GM18867 (cell line): Measurements from ENCODE around the gene CSGALNACT2.
"Not testable (repeated sequence)": the region's sequence is repeated elsewhere in the genome, so short reads cannot be mapped to it uniquely, and the experiment has no call there.

Experiments used
- ATAC-seq: cut with Tn5 transposase; IDR thresholded peaks from one replicate; pipeline ENCODE4 v1.9.1; 2021; ENCODE audit warnings: mild to moderate bottlenecking, moderate library complexity; ENCODE audit not compliant: unreplicated experiment

The CSGALNACT2 gene, protein sequence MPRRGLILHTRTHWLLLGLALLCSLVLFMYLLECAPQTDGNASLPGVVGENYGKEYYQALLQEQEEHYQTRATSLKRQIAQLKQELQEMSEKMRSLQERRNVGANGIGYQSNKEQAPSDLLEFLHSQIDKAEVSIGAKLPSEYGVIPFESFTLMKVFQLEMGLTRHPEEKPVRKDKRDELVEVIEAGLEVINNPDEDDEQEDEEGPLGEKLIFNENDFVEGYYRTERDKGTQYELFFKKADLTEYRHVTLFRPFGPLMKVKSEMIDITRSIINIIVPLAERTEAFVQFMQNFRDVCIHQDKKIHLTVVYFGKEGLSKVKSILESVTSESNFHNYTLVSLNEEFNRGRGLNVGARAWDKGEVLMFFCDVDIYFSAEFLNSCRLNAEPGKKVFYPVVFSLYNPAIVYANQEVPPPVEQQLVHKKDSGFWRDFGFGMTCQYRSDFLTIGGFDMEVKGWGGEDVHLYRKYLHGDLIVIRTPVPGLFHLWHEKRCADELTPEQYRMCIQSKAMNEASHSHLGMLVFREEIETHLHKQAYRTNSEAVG

DNA sequence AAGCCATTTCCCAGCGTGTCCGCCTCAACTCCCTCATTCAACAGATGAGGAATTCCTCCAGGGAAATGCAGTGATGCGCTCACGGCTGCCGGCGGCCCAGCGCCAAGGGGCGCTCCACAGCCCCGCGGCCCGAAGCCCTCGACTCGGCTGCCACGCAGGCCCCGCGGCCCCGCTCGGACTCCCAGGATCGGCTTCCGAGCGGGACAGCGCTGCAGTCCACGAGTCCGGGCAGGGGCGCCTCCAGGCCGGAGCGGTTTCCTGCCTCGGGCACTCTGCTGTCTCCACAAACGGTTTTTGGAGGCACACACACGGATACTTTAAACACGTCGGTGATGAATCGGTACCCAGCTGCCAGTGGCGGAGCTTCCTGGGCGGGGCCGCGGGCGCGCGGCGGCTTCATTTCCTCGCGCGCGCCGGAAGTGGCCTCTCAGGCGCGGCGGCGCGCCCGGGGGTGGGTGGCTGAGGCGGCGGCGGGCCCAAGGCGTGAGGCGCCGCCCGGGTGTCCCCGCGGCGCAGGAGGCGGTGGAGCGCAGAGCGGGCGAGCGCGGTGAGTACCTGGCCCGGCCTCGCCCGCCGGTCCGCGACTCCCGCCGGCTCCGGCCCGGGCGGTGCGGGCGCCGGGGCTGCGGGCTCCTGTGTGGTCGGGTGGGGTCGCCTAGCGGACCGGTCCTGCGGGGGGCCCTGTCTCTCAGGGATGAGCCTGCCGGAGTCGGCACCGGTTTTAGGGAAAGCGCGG, at the start of gene CSGALNACT2:
TSS of gene CSGALNACT2 (plus strand) at position 425 of the 736 bp plus-strand sequence. CDS start 16,705 bp downstream, outside the sequence.
- peak; percentile 77 for ATAC-seq

DNA sequence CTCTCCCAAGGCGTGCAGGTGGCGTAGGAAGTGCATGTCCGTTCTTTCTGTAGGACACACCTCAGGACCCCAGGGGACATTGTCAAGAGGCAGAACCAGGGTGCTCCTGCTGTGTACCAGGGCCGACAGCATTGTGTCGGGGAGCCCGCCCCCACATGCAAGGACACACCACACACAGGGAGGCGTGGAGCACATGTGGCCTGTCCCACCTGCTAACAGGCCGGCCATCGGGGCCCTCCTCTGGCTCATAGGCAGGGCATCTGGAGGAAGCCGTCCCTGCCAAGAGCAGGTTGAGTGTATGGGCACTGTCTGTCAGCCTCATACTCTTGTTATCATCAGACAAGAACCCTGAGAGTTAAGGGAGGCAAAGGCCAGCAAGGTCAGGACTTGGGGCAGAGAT, 48.7 kb upstream of the CSGALNACT2 start:
- ATAC-seq, result no peak

DNA sequence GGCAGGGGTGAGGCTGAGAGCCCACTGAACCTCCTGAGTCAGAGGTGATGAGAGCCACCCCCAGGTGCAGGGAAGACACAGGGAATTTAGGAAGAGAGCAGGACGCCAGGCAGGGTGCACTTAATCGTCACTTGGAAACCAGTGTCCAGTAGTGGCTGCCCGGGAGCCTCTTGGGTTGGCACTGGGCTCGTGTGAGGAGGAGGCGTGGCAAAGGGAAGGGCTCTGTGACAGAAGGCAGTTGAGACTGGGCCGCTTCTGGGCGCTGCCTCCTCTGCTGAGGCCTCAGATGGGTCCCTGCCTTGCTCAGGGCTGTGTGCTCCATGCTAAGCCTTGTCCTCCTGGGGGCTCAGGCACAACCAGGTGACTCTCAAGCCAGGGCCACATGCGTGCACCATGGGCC, 48.1 kb upstream of the CSGALNACT2 start:
- no peak for ATAC-seq

DNA sequence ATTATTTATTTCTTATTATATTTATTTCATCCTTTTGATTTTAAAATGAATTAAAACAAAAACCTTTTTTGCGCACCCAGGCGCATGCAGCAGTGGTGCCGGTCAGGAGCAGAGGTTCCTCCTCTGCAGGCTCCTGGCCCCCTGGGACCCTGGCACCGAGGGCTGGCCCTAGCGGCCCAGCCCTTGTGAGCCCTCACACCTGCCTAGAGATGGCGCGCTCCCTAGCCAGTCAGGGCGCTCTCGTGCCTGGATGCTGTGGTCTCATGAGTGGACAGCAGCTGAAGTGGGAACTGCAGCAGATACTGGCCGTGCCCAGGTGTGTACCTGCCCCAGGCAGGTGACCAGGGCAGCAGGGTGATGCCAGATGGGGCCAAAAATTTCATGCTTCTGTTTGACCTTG, 47.6 kb upstream of the CSGALNACT2 start:
- ATAC-seq, result no peak

DNA sequence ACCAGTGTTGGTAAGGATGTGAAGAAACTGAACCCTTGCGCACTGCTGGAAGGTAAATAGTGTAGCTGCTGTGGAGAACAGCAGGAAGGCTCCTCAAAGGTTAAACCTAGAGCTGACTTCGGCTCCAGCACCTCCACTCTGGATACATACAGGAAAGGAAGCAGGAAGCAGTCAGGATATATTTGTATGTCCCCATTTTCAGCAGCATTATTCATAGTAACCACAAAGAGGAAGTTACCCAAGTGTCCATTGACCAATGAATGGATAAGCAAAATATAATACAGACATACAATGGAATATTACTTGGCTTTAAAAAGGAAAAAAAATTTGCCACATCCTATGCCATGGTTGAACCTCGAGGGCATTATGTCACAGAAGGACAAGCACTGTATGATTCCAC, 46.4 kb upstream of the CSGALNACT2 start:
- ATAC-seq, result no peak

DNA sequence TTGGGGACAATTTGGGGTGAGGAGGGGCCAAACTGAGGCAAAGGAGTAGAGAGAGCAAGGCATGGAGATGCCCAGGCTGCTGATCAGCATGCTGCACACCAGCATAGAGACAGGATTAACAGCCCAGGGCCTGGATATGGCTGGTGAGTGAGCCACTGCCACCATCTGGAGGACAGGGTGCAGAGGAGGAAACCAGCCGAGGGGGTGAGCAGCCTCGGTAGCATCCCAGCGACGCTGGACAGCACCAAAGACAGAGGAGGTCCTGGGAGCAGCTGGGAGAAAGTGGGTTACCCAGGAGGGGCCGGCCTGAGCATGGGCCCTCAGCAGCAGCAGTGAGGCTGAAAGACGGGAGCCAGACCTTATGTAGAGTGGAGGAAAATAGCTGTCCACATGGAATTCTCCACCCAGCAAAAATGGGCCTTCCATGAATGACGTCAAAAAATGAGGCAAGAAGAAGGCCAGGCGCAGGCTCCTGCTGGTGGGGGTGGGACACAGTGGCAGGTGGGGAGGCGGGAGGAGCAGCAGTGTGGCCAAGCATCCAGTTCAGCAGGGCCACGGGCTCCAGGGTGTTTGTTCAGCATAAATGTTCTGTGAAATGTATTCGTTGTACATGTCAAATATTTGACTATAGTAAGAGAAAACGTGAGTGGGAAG, 44.7 kb upstream of the CSGALNACT2 start:
- no peak for ATAC-seq

DNA sequence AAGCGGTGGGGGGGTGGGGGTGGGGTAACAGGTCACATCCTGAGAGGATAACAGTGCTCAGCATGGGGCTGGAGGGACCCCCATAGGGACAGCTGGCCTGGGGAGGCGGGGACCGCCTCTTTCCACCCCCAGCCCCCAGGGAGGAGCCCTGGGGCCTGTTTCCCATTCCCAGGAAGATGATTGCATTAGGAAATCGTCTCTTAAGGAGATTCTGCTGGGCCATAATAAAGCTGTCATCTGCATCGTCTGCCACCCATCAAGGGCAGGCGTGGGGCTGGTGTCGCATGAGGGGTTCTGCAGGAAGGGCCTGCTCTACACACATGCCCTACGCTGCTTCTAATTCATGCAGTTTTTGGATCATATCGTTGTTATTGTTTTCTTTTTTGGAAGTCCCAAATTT, 44.2 kb upstream of the CSGALNACT2 start:
- ATAC-seq, result no peak

DNA sequence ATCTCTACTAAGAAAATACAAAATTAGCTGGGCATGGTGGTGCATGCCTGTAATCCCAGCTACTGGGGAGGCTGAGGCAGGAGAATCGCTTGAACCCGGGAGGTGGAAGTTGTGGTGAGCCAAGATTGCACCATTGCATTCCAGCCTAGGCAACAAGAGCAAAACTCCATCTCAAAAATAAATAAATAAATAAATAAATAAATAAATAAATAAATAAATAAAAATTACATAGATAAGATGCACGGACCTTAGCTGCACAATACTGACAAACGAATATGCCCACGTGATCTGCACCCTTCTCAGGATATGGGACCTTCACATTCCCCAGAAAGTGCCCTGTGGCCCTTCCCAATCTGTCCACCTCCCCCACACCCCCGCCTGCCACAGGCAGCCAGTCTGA, 38.9 kb upstream of the CSGALNACT2 start:
- not testable (repeated sequence) for ATAC-seq

DNA sequence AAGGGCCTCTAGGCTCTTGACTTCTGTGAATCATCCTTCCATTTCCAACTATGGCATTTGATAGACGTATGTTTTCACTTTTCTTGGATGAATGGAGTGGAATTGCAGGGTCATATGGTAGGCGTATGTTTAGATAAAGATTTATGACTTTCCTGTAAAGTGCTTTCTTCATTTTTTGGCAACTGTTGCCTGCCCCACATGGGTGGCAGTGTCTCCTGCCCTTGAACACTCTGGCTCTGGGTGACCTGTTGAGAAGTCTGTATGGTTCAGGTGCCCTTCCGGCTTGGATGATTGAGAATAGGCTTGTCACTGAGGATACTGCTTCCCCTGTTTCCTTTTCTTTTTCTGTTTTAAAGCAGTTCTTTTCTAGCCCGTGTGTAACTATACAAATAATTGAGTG, 38.3 kb upstream of the CSGALNACT2 start:
- ATAC-seq, result no peak

DNA sequence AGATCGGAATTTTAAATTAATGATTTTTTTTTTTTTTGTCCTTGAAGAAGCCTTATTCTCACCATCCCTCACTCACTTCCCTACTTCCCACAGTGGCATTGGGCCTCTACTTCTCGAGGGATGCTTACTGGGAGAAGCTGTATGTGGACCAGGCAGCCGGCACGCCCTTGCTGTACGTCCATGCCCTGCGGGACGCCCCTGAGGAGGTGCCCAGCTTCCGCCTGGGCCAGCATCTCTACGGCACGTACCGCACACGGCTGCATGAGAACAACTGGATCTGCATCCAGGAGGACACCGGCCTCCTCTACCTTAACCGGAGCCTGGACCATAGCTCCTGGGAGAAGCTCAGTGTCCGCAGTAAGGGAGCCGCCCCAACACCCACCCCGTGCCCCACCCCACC, 37.9 kb upstream of the CSGALNACT2 start:
- ATAC-seq, result no peak

DNA sequence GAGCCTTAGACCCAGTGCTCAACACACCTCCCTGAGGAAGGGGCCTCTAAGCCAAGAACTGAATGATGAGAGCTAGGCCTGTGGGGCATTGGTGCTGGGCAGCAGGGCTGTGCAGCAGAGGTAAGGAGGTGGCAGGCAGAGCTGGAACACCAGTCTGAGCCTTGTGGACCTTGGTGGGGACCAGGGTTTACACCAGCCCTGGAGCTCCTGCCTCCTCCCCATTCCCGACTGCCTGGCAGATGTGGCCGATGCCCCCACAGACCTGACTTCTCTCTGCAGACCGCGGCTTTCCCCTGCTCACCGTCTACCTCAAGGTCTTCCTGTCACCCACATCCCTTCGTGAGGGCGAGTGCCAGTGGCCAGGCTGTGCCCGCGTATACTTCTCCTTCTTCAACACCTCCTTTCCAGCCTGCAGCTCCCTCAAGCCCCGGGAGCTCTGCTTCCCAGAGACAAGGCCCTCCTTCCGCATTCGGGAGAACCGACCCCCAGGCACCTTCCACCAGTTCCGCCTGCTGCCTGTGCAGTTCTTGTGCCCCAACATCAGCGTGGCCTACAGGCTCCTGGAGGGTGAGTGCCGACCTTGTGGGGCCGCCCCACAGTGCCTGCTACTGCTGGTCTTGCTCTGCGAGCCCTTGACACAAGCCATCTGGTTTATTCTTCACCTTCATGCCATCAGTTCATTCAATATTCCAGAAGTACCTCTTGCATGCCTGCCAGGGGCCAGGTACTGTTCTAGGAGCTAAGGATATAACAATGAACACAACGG, 36.0 kb upstream of the CSGALNACT2 start:
- ATAC-seq, result no peak

DNA sequence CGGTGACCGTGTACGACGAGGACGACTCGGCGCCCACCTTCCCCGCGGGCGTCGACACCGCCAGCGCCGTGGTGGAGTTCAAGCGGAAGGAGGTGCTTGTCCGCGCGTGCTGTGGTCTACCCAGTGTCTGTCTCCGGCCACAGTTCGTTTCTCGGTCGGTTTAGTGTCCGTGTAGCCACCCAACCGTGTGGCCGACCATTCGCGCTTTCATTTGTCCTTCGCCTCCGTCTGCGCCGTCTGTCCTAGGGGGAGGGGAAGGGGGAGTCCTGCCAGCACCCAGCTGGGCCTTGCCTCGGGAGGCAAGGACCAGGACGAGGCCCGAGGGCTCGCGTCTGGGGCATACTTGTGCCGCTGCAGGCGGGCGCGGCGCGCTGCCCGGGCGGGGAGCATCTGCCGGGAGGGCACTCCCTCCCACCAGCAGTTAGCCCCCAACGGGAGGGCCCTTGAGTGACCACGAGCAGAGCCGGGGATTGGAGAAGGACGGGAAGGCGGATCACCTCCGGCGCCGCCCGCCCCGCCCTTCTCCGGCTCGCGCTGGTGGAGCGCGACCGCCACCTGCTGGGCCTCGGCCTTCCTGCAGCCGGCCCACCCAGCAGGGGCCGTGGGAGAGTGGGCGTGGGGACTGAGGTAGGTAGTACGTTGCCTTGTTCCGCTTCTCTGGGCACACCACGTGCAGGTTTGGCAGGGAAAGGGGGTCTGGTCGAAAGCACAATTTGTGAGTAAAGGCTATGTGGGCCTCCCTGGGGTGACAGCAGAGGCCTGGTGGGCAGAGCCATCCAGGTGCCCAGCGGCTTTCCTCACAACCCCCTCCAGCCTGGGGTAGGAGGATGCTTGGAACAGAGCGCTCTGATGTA, 32.9 kb upstream of the CSGALNACT2 start:
- peak; percentile 86 for ATAC-seq

DNA sequence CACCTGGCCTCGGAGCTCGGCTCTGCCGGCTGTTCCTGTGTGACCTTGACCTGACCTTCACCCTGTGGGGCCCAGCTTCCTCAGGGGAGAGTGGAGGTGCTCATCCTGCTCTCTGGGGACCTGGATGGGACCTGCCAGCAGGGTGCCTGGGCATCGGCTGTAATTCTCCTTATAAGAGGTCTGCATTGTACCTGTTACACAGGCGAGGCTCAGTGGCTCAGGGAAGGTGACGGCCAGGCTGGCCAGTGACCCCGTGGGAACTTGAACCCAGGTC, 32.4 kb upstream of the CSGALNACT2 start:
- no peak for ATAC-seq

DNA sequence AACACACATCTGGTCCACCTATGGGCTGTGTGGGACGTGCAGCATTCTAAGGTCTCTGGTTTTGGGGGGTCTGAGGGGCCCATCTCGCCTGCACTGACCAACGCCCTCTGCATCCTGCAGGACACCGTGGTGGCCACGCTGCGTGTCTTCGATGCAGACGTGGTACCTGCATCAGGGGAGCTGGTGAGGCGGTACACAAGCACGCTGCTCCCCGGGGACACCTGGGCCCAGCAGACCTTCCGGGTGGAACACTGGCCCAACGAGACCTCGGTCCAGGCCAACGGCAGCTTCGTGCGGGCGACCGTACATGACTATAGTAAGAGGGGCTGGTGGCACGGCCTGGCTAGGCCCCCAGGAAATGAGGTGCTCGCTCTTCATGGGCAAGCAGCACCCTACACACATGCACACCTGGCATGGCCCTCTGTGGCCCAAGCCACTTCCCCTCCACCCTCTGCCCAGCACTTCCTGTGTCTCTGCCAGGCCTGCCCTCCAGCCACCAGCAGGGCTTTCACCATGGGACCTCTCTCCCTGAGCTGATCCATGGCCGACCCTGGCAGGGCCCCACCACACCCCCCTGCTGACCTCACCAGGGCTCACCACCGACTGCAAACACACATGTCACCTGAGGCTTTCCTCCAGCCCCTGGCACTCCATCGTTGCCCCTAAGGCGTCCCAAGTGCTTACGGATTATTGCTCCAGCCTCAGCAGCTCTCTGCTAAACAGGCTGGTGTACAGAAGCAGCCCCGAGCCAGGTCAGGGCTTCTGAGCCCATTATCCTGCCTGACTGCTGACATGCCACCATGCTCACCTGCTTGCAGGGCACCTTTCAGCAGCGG, 31.8 kb upstream of the CSGALNACT2 start:
- no peak for ATAC-seq

DNA sequence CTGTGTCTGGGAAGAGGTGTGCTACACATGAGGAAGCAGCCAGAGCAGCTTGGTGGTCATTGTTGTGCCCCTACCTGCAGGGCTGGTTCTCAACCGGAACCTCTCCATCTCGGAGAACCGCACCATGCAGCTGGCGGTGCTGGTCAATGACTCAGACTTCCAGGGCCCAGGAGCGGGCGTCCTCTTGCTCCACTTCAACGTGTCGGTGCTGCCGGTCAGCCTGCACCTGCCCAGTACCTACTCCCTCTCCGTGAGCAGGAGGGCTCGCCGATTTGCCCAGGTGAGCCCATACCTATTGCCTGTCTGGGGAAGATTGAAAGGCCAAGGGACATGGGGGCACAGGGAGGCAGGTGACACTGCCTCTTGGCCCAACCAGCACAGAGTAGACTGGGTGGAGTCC, 29.3 kb upstream of the CSGALNACT2 start:
- no peak for ATAC-seq

DNA sequence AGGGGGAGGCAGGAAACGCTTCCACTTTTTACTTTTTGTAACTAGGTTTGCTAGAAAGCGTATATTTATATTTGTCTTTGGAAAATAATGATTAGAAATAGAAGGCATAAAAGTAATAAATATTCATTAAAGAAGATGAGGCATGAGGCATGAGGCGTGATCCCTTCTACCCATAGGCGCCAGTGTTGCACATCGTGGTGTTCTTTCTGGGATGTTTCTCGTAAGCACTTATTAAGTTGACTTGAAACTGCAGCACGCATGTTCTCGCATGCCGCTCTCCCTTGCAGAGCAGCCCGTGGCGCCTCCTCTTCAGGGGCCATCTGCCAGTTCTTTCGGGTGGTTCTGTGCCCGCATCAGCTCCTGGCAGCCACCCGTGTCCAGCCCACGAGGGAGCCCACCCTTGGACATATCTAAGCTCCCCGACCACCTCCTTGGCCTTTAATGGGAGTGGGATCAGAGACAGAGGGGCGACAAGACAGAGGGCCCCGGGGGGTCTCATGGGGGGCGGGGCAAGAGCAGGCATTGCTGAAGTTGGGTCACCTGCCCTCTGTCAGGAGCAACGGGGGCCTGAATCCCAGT, 28.5 kb upstream of the CSGALNACT2 start:
- ATAC-seq, result no peak

DNA sequence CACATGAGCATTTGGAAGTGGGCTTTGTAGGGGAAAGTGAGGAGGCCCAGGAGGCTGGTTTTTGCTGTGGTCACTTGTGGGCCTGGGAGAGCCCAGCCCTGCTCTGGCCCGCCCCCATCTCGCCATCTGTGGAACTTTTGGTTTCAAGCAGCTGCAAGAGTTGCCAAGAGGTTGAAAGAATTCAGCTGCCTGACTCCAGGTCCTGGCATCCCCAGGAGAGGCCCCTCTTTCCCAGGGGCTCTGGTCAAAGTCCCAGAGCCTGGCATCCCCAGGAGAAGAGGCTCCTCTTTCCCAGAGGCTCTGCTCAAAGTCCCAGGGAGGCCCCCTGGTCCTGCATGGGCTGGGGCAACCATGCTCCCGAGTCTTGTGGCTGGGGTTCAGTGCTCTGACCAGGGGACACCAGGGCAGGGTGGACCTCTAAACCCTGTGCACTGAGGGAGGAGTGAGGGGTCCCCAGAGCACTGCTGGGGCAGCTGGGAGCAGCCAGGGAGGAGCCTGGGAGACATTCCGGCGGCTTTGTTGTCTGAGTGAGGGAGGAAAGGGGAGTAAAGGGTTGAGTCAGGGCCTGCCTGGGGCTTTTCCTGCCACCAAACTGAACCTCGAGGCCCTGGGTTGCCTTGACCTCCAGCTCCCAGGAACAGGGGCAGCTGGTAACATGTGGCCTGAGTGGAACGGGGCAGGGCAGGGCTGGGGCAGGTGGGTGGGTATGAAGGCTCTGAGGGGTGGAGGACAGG, 27.7 kb upstream of the CSGALNACT2 start:
- ATAC-seq, result peak; percentile 58

DNA sequence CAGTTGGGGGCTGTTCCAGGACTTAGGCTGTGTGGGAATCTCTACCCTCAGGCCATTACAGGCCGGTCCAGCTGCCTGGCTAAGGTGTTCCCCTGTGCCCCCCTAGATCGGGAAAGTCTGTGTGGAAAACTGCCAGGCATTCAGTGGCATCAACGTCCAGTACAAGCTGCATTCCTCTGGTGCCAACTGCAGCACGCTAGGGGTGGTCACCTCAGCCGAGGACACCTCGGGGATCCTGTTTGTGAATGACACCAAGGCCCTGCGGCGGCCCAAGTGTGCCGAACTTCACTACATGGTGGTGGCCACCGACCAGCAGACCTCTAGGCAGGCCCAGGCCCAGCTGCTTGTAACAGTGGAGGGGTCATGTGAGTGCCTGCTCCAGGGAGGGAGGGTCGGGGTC, 27.1 kb upstream of the CSGALNACT2 start:
- no peak for ATAC-seq
